T-helper 22 cell (primary cell): ENCODE results near the gene DAZAP1.

Experiments used
- DNase-seq: peaks from one replicate; pipeline ENCODE4 v3.0.0-alpha.2; 2020; ENCODE audit warnings: low read depth

The DAZAP1 gene

GRCh38 chr19:1377176-1377964 is 30.0 kb upstream of the DAZAP1 start:
- DNase-seq = no peak

DNA sequence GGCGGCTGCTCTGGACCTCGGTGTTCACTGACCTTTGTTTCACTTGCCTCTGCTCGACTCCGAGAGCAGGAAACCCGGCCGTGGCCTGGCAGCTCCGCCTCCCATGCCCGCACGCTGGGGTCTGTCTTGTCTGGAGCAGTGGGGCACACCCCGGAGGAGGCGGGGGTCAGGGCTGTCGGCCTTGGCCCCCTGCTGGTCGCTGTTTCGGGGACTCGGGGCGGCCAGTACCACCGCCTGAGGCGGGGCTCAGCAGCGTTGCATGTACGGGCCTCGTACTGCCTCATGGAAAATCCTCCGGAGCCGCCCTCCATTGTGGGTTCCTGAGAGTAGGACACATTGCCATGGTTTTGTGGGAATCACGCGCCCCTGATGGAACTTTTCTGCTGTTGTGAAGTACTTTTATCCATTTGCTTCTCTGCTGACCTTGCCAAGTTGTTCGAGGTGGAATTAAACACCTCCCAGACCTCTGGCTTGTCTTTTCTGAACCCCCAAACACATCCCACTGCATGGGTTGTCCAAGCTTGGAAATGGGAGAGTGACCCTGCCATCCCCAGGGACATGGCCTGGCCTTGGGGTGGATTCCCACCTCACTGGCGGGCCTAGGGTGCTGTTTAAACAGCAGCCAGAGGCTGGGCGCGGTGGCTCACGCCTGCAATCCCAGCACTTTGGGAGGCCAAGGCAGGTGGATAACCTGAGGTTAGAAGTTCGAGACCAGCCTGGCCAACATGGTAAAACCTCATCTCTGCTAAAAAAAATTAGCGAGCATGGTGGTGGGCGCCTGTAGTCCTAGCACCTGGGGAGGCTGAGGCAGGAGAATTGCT is 29.2 kb upstream of the DAZAP1 start:
- no peak for DNase-seq

DNA sequence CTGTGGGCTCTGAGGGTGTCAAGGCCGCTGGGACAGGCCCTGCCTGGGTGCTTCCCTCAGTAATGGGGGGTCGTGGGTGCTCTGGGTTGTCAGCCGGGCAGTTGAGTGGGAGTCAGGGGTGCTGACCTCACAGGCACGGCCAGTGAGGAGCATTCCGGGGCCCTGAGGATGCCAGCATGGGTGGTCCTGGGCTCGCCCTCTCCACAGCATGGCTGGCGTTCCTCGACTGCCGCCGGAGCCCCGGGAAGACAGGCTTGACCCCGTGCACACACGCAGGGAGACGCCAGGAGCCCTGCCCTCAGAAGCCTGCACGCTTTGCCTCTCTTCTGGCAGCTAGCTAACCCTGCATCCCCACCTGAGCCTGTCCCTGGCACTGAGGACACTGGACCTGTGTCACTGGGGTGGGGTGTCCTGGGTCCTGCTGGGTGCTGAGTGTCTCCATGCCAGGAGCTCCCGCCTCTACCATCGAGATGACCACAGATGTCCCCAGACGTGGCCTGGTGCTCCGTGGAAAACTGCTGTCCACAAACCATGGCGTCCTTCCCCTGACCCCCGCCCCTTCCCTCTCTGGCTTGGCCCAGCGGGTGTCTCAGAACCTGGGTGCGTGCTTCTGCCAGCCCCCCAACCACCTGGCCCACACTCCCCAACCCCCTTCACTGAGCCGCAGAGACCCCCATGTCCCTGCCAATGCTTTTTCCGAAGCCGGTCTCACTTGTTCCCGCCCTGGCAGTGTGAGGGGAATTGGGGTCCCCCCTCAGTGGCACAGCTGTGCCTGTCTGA is 28.1 kb upstream of the DAZAP1 start:
- no peak for DNase-seq

DNA sequence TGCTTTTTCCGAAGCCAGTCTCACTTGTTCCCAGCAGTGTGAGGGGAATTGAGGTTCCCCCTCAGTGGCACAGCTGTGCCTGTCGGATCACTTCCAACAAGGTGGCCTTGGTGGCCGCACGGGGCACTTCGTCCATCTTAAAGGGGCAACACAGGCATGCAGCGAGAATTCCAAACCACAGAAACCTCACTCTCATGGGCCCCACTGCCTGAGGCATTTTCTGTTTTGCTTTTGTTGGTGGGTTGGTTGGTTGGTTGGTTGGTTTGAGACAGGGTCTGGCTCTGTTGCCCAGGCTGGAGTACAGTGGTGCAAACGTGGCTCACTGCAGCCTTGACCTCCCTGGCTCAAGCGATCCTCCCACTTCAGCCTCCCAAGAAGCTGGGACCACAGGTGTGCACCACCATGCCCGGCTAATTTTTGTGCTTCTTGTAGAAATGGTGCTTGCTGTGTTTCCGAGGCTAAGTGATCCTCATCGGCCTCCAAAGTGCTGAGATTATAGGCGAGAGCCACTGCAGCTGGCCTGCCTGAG is 27.4 kb upstream of the DAZAP1 start:
- DNase-seq = no peak

- no peak for DNase-seq
These were observed 25.1 kb upstream of the DAZAP1 start for GRCh38 chr19:1382250-1382649.

- no peak for DNase-seq
These were observed 24.4 kb upstream of the DAZAP1 start for GRCh38 chr19:1383017-1383311.

DNA sequence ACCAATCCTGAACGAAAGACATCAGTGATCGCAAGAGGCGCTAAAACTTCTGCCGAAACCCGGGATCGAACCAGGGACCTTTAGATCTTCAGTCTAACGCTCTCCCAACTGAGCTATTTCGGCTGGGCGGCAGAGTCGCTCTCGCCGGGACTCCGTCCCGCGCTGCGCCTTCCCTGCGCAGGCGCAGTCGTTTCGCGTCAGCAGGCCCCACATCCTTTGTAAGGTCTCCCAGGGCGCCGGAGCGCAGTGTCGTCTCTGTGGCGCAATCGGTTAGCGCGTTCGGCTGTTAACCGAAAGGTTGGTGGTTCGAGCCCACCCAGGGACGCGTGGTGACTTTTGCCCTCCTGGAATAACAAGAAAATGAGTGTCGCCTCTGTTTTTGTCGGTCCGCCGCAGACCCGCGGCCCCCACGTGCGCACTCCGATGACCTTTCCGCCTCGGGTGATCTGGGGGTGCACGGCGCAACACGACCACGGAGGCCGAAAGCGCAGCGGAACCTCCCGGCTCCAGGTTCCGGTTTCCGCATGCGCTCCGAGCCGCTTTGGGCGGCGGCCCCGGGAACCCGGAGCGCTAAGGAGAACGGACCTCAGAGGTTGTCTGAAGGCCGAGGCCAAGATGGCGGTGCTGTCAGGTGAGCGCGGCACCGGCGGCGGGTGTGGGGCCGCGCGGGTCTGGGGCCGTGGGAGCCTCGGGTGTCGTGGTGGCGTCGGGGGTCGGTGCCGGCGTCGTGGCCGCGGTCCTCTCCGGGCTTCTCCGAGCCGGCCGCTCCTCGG is 23.9 kb upstream of the DAZAP1 start, which contains the start of gene NDUFS7:
NDUFS7 (plus strand) TSS at position 596 of the 773 bp plus-strand sequence; CDS start at position 616, 20 bp downstream.
- peak; percentile 77 for DNase-seq

GRCh38 chr19:1384085-1384462 is 23.3 kb upstream of the DAZAP1 start:
- no peak for DNase-seq

DNA sequence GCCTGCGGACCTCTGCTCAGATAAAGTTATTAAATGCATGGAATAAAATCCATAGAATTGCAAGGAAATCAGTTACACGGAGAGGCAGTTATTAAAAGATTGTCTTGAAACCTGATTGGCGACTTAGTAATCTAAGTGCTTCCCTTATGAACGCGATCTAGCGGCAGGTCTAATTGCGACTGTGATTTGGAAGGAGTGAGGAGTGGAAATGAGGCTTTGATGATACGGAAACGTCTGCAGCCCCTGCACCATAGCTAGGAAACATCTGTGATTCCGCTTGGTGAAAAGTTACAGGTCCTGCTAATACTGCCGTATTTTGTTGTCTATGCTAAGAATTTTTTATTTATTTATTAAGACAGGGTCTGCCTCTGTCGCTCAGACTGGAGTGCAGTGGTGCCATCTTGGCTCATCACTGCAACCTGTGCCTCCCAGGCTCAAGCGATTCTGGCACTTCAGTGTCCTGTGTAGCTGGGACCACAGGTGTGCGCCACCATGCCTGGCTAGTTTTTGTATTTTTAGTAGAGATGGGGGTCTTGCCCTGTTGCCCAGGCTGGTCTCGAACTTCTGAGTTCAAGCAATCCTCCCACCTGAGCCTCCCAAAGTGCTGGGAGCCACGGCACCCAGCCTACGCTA is 22.8 kb upstream of the DAZAP1 start:
- no peak for DNase-seq

GRCh38 chr19:1385816-1386215 is 21.6 kb upstream of the DAZAP1 start:
- no peak for DNase-seq

DNA sequence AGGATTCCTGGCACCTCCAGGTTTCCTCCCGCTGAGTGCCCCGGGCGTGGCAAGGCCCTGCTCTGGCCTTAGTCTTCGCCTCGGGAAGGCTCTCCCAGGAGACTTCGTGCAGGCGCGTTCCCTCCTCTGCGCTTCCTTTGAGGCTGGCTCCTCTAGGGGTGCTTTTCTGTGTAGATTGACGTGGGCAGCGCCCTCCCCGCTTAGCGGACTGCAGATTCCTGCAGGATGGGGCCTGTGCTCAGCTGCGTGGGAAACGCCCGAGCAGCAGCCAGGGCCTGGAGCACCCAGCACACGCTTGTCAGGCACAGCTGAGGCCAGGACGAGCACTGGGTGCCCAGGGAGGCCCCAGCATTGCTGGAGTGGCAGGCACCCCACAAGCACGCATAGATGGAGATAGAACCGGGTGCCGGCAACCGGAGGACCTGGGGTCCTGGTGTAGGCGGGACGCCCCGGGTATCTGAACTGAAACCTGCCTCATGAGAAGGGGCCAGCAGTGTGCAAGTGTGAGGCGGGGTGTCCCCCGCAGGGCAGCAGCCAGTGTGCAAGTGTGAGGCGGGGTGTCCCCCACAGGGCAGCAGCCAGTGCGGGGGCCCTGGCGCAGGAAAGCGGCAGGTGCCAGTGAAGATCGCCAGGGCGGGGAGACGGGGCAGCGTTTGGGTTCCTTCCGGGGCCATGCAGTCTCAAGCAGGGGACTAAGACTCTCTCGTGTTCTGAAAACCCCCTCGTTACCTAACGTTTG is 20.3 kb upstream of the DAZAP1 start:
- DNase-seq = no peak

DNA sequence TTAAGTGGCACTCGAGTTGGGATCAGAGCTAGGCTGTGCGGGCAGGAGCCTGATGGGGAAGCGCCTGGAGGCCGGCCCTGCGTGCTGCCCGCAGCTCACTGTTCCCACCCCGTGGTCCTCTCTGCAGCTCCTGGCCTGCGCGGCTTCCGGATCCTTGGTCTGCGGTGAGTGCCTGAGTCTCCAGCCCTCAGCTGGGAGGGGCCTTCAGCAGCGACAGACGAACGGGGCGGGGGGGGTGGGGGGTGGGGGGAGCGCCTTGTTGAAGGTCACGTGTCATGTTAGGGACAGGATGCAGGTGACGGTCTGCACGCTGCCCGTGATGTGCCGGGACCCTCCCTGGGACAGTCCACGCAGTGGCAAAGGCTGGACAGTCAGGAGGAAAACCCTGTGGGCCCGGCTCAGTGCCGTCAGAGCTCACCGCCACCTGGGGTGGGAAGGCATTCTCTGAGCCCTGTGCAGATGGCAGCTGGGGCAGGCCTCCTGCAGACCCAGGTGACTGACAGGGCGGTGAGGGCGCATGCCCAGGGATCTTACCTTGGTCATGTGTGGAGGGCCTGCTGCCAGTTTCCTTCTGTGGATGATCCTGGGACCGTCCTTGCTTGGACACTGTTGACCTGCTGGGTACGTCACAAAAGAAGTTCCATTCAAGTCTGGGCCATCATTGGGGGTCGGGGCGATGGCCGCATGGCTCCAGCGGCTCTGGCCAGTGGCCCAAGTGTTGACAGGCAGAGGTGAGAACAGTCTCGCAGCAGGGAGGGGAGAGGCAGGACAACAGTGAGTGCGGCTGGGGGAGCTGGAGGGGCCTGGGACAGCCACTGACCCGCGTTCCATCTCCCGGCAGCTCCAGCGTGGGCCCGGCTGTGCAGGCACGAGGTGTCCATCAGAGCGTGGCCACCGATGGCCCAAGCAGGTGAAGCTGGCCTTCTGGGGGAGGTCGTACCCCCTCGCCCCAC is 19.4 kb upstream of the DAZAP1 start:
- DNase-seq = no peak

DNA sequence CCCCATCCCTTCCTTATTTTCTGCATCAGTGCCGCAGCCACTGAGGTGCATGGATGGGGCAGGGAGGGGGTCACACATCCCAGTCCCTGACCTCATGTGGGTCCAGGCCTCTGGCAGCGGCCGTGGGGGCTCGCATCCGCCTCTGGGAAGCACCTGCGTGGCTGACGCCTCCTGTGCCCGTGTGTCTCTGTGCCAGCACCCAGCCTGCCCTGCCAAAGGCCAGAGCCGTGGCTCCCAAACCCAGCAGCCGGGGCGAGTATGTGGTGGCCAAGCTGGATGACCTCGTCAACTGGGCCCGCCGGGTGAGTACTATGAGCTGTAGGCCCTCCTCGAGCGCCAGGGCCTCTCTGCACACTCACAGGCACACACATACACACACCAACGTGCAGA is 18.8 kb upstream of the DAZAP1 start:
- DNase-seq = no peak

DNA sequence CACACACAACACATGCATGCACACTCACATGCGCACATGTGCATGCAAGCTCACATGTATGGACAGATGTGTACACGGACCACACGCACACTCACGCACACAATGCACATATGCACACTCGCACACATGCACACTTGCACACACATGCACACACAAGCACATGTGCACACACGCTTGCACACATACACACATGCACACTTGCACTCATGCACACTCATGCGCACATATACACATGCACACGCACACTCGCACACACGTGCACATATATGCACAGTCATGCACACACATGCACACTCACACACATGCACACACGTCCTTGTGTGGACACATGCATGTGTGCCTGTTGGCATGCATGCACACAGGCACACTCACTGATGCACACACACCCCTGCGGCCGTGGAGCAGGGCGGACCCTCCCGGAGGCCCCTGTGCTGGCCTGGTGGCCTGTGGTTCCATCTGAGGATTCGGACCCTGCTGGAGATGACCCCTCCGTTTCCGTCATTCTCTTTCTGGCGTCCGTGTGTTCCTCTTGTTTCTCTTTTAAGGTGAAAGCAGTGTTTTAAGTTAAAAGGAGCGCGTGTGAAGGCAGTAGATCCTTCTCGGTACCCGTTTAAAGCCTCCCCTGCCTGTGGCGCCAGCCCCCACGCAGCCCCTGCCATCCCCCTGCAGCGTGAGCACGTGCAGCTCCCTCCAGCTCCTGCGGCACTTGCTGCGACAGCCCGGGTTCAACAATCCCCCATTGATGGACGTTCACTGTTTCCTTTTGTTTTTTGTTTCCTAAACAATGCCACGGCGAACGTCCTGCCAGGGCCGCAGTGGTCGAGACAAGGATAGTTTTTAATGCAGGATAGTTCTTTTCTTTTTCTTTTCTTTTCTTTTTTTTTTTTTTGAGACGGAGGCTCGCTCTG is 18.1 kb upstream of the DAZAP1 start:
- DNase-seq = no peak

- no peak for DNase-seq
These were observed 16.4 kb upstream of the DAZAP1 start for GRCh38 chr19:1390890-1391423.

DNA sequence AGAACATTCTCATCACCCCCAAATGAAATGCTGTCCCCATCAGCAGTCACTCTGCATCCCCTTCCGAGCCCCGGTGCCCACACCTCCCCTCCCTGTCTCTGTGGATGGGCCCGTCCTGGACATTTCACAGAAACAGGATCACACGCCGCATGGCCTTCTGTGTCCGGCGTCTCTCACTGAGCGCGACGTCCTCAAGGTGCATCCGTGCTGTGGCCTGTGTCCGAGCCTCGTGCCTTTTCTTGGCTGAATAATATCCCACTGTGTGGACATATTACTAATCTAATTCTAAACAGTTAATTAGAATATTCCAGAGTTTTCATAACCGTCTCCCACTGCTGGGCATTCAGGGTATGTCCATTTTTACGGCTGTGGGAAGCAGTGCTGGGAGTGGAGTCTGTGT is 15.0 kb upstream of the DAZAP1 start:
- no peak for DNase-seq

- DNase-seq = no peak
These were observed 14.4 kb upstream of the DAZAP1 start for GRCh38 chr19:1392939-1393530.

DNA sequence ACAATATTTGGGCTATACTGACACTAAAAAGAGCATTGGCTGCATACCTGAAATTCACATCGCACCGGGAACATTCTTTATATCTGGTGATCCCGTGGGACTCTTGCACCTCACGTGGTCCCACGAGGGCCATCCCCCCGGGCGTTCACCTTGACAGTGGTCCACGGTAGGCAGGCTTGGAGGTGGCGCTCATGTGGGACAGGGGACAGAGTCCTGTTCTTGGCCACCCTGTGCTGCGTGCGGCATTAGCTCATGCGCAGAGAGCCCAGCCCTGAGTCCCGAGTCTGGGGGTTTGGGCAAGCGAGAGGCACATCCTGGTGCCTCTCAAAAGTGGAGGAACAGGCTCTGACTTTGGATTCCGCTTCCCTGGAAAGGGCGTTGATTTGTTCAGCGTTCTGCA is 13.5 kb upstream of the DAZAP1 start:
- DNase-seq = no peak
